Measurements from ENCODE around the gene CARD11.

Gene CARD11

DNA sequence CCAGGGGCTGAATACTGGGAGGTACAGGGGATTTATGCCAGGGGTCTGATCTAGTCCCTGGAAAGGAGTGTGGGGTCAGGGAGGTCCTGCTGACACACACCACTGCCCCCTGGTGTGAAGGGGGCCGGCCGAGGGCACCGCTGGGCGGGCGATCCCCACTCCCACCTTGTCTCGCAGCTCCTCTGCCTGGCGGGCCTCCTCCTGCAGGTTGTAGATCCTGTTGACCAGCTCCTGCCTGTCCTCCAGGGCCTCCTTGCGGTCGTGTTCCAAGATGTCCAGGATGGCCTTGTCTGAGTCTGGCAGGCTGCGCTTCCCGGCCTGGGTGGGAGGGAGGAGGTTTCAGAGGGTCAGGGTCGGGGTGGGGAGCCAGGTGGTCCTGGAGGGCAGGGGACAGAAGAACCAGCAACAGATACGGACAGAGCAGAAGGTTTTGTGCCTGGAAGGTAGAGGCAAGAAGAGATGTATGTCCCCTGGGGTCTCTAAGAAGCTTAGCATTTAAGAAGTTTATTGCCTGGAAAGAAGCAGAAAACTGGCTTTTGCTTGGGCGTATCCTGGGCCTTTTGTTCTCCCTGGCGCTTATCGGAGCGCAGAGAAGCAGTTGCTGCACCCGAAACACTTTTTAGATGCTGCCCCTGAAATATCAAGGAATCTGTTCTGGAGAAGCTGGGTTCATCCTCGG, 105.0 kb downstream of the CARD11 start:
- no peak for DNase-seq

DNA sequence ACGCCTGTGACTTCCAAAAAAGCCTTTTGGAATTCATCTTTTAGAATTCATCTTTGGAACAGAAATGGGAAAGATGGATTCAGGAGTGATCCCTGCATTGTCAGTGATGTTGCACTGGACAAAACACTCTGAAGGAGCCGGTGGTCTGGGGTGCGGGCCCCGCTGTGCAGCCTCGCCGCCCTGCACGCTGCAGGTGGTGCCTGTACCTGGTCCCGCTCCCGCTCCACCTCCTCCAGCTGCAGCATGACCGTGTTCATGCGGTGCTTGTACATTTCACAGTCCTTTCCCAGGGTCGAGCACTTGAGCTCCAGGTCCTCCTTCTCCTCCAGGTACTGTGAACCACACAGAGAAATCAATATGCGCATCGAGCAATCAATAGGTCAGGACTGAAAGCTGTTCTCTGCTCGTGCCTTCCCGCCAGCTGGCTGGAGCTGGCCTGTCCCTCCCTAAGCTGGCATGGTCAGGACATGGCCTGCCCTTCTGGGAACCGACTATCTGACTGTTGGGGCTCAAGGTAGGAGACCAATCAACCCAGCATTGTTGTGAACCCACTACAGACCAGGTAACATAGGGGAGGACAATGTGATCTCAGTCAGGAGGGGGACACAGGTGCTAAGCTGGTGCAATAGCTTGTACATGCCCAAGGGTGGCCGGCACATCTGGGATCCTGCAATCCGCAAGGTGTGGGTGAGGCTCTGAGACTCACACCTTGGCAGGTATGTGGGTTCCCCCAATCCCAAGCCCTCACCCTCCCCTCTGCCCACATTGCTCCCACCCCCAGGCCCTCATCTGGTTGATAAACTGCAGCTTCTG, 105.8 kb downstream of the CARD11 start:
- DNase-seq: no peak

DNA sequence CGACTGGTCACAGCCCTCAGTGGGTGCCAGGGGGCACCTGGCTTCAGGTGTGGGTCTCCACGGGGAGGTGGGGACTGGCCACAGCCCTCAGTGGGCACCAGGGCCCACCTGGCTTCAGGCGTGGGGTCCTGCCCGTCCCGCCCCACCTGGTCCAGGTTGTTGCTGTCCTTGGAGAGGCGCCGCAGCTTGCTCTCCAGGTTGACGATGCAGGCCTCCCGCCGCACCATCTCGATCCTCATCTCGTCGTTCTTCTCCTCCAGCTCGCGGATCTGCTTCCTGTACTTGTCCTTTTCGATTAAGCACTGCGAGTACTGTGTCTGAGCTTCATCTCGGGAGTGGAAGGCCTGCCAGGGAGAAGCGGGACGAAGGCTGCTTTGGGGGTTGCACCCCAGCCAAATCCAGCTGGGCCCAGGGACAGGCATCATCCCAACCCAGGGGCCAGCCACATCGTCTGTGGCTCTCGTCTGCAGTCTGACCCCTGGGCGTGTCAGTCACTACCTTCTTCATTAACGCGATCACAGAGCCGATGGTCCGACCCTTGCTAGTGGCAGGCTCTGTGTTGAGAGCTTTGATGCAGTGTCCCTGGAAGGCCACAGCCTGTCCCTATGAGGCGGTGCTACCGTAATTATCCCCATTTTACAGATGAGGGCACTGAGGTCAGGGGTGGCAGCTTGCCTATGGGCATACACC, 106.6 kb downstream of the CARD11 start:
- no peak for DNase-seq

DNA sequence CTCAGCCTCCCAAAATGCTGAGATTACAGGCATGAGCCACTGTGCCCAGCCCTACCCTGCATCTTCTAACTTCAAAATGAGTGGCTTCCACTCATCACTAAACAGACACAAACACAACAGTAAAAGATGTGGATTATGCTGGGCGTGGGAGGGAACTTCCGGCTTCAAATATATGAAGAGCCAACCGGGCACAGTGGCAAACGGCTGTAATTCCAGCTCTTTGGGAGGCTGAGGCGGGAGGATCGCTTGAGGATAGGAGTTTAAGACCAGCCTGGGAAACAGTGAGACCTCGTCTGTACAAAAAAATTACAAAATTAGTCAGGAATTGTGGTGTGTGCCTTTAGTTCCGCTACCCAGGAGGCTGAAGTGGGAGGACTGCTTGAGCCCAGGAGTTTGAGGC, 107.4 kb downstream of the CARD11 start:
- no peak for DNase-seq

DNA sequence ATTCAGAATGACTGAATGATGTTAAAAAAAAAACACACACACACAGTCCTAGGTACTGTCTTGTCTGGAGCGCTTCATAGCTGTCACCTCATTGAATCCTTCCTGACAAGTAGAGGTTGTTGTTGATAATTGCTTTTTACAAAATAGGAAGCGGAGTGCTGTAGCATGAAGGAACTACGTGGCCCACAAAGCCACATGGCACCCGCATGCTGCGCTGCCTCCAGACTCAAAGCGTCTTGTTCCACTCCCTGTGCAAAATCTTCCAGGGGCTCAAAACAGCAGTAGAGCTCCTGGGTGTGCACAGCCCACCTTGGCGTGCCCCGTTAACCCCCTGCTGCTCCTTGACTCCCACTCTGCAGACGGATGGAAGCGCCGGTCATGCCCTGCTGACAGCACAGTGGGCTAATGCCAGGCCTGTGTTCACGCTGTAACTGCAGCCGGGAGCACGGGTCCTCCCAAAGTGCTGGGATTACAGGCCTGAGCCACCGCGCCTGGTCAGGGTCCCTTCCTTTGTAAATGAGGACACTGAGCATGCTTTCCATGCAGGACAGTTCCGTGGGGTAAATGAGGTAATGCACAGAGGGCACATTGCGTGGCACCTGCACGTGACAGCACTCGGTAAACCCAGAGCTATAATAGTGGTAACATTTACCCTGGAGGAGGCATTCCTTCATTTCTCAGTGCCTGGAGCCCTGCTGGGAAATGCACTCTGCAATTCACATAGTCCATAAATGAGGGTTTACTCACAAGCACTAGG, 108.5 kb downstream of the CARD11 start:
- no peak for DNase-seq

DNA sequence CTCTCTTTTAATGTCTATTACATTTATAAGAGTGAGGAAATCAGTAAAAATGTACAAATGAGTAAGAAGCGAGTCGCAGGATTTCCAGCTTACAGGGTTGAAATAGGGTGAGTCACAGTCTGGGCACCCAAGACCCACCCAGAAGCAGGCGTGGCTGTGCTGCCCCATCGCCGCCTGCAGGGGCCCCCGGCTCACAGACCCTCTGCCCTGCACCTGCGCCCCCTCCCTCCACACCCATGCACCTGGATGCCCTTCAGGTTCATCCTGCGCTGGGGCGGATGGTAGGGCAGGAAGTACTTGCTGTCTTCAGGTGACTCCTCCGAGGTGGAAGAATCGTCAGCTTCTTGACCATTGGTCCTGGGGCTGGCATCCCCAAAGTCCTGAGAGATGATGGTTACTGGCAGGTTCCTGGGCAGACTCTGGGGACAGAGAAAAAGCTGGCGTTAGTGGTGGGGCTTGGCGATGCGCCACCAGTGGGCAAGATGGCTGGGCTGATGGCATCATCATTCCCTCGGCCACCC, 109.4 kb downstream of the CARD11 start:
- DNase-seq: no peak

DNA sequence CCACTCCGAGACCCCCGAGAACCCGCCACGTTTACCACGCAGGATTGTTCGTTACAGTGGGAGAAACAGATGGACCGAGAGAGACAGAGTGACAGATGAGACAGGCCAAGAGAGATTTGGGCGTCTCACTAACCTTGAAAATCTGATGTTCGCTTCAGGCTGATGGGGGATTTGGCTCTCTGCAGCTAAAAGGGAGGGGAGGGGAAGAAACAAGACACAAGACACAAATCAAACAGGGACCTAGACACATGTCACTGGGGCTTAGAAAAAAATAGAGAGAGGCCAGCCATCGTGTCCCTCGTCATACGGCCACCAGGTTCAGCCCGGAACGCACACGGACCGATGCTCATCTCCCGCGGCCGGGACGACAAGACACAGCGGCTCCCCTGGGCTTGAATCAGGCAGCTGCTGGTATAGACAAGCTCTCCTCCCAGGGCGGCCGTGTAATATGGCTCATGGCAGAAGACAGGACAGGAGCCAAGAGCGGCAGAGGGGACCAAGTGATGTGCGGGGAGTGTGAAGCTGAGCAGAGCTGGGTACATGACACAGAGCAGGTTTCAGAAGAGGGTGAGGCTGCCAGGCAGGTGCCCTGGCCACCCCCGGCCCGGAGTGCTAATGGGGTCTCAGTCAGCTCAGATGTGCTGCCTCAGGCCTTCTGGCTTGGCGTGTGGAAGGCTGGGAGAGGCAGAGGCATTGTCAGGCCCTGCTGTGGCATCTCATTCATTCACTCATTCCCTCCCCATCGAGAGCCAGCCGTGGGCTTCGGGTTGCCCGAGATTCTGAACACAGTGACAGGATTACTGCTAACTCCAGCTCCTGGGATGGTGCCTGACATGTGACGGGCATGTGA, 111.0 kb downstream of the CARD11 start:
- DNase-seq: no peak

DNA sequence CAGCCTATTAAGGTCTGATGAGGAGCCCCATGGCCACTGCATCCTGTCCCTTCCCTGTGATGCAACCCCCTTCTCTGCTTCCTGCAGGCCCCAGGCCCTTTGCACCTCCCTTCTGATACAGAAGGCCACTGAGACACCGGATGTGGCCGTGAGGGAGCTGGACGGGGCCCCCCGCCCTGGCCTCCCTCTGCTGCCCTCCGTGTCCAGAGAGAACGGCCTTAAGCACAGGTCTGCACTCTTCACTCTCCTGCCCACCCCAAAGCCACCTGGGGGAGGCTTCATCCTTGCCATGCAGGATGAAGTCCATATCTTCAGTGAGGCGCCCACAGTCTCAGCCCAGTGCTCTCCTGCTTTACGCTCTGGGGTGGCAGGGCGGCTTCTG, 112.6 kb downstream of the CARD11 start:
- DNase-seq: no peak

DNA sequence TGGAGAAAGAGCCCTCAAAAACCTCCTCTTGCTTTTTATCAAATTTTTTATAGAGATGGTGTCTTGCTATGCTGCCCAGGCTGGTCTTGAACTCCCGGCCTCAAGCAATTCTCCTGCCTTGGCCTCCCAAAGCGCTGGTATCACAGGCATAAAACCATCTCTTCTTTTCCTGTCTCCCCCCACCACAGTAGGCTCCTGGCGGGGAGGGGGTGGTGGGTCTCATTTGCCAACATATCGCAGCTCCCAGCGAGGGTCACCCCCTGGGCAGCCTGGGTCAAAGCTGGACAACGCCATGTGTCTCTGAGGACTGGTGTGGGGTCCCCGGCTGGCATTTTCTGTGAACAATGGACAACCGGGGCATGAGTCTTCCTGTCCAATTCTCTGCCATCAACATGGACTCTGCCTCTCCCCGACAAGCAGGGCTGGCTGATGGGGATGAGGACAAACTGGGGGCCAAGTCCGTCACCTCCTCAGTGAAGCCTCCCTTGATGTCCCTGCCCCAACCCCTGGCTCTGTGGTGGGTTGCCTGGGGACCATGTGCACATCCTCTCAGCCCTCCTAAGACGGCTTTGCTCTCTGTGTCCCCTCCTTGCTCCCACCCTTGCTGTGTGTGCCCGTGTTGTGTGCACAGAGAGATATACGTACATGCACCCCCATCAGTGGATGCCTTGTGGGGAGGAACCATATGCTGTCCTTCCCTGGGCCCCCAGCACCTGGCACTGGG, 113.2 kb downstream of the CARD11 start:
- DNase-seq: no peak

DNA sequence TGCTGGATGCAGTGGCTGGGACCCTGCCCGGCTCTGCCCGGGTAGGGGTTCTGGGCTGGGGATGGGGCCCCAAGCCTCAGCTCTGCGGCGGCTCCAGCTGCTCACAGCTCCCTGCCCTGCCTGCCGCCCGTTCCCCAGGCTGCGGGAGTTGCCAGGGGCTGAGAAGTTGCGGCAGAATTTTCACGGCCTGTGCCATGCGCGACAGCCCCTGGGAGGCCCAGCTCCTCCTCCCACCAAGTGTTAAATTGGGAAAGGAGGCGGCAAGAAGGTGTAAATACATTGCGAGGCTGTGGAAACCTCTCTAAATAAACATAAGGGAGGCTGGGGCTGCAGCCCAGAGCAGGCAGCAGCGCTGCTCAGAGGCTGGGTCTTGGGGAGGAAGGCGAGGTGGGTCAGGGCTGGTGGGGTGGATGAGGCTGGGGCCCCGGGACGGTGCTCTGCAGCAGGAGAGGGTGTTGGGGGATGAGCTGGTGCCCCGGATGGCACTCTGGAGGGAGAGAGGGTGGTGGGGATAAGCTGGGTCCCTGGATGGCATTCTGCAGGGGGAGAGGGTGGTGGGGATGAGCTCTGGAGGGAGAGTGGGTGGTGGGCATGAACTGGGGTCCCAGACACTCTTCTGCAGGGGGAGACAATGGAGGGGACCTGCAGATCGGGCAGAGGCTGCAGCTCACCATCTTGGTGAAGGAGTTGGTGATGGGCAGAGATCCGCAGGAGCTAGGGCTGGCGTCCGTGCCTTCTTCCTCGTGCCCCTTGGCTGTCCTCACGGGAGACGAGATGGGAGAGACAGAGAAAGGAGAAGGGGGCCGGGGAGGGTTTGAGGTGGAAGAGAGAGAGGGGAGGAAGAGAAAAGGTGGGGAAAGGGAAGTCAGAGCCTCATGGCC, 114.1 kb downstream of the CARD11 start:
- no peak for DNase-seq

DNA sequence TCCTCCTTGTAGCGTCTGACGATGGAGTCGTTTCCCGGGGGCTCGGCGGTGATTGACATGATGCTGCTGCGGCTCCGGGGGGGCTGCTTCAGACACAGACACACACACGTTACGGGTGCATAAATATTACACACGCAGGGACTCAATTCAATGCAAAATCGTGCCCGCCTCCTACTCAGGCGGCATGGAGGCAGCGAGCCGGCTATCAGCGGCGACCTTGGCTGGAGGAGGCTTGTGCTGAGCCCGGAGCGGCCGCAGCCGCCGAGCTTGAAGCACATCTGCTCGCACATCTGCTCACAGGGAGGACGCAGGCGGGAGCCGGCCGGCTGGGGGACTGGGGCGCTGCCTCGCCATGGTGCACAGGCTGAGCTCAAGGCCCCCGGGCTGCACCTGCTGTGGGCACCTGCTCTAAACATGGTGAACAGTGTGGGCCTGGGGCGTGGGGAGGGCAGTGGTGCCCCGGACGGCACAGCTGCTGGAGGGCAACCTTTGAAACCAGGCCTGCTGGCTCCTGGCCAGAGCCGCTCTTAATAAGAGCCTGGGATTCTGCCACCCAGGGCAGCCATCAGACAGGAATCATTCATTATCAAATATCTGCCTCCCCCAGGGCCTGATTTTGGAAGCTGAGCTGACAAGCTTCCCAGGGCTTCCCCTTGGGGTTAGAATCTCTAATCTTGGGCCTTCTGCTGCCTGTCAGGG, 114.9 kb downstream of the CARD11 start:
- DNase-seq: no peak

DNA sequence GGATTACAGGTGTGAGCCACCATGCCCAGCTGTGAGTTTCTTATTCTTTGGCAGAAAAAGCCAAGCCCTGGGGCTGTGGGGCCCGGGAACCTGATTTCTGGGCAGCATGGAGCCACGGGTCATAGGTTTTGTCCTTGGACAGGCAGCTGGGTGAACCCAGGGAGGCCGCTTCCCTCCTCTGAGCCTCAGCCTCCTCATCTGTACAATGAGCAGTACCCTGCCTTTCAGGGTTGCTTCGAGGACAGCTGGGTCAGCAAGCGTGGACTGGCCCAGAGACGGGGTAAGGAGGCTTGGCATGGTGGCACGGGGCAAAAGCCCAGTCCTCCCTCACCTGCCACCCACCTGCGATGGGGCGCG, 115.4 kb downstream of the CARD11 start:
- DNase-seq: no peak

DNA sequence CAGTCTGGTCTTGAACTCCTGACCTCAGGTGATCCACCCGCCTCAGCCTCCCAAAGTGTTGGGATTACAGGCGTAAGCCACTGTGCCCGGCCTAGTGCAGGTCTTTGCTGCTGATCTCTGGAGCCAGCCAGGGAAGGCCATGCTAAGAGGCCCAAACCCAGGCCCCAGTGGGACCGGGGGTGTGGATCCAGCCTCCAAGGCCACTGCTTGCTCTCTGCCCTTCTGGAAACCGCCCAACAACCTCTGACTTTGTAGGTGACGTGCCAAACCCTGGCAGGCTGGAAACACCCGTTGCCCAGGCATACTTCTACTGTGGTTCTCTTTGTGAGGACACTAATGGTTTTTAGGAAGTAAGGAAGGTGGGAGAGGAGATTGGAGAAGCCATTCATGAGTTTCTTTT, 116.1 kb downstream of the CARD11 start:
- DNase-seq: no peak

DNA sequence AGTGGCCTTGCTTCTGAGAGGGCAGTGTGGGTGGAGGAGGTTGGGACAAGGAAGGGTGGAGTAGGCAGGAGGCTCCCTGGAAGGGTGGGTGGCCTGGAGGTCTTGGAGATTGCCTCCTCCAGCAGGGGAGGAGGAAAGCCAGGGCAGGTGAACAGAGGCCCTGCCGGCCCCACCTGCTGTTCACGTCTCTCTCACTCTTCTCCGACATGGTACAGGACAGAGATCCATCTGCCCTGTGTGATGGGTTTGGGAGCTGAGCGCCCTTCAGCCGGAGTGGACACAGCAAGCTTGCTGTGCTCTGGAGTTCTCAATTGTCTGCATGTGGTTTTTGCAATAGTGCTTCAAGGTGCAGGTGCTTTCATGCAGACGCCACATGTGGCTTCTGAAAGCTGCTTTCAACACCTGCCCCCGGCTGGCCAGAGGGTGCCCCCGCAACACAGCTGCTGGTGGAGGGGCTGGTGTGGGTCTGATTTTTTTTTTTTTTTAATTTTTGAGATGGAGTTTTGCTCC, 116.7 kb downstream of the CARD11 start:
- no peak for DNase-seq

DNA sequence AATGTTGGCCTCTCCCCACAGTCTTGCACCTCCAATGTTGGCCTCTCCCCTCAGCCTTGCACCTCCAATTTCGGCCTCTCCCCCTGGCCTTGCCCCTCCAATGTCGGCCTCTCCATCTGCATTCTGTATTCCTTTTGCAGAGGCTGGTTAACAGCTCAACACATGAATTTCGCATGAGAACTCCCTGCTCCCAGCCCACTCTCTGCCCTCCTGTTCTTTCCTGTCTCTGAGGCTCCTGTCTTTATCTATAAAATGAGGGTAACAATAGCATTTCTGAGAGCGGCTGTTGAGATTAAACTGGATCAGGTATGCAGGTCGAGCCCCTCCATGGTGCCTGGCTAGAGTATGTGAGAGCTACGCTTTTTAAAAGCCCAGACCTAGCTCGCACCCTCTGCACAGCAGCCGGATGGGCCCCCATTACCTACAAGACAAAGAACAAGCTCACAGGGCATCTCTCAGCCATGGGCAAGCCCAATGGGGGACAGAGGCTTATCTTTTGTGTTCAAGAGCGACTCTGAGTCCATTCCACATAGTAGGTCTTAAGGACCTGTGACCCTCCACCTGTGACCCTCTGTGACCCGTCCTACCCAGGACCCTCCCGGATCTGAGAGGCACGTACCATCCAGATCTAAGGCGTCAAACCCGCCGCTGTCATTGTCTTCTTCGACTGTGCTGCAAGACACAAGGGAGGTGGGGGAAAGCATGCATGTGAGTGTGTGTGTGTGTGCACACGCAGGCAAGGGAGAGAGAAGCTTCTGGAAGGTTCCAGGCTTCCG, 117.4 kb downstream of the CARD11 start:
- DNase-seq: no peak

DNA sequence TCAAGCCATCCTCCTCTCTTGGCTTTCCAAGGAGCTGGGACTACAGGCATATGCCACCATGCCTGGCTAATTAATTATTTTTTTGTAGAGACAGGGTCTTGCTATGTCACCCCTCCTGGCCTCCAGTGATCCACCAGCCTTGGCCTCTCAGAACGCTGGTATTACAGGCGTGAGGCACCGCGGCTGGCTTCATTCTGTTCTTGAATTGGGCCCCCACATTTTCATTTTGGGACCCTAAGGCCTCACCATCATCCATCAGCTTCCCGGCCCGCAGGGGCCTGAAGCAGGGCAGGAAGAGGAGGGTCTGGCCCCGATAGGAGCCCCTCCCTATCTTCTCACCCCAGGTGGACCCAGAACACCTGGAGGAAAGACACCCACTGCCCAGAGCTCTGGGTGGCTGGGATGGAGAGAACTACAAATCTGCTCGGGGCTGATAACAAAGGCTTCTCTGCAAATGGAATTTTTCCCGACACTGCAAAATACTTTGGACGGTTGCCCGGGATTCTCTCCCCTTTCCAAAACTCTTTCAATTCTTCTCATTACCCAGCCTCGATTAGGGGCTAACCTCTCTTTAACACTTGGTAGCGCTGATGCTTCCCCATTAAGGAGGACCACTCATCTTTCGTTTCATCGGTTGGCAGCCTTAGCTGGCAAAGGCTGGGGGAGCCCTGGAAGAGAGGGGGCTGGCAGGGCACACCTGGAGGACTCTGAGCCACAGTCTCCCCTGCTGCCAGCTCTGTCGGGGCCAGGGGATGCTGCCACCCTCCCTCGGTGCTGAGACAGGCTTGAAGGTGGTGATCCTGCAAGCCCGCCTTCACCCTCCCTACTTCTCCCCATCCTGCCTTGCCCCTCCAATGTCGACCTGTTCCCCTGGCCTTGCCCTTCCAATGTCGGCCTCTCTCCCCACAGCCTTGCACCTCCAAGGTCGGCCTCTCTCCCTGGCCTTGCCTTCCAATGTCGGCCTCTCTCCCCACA, 118.5 kb downstream of the CARD11 start:
- no peak for DNase-seq

DNA sequence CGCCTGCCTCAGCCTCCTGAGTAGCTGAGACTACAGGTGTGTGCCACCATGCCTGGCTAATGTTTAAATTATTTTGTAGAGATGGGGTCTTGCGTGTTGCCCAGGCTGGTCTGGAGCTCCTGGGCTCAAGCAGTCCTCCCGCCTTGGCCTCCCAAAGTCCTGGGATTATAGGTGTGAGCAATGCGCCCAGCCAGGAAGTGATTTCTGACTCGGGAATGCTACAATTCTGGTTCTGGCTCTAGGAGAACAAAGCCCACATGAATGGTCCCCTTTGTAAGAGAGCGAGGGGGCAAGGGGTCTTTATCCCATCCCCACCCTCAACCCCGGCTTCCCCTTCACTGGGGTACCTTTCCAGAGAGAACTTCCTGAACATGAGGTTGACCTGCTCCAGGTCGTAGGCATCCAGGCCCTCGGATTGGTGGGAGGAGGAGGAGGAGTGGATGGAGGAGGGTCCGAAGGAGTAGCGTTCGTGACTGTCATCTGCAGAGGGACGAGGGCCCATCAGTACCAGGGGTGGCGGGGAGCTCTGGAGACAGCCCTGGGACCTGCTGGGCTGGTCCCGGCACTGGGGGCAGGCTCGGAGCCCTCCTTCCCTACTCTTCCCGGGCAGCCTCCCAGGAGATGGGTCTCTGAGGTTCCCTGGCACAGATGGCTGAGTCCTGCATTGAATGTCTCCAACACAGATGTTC, 119.6 kb downstream of the CARD11 start:
- no peak for DNase-seq
